ENCODE measurements around the gene HHATL.

DNA sequence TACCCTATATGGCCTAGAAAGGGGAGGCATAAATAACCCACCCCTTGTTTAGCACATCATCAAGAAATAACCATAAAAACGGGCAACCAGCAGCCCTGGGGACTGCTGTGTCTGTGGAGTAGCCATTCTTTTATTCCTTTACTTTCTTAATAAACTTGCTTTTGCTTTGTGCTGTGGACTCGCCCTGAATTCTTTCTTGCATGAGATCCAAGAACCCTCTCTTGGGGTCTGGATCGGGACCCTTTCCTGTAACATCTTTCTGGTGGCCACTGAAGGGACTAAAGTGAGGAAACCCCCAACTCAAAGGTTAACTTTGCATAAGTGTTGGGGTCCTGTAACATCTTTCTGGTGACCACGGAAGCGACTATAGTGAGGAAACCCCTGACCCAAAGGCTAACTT is 15.7 kb upstream of the HHATL start:
- no peak for TF ChIP-seq CTCF (IDR thresholded peaks at IDR 0.05)
- no peak for TF ChIP-seq POLR2A (IDR thresholded peaks at IDR 0.05)

Data from ovary (tissue), 3 donors.